Measurements from ENCODE around the gene CPA4. TPM values are rescaled to one million over a fixed set of nuclear protein-coding genes. Genes with fewer than 3 reads are reported as not detected.

The CPA4 gene
- total RNA-seq, 1 experiment from 2014 or later: 3.1 TPM

DNA sequence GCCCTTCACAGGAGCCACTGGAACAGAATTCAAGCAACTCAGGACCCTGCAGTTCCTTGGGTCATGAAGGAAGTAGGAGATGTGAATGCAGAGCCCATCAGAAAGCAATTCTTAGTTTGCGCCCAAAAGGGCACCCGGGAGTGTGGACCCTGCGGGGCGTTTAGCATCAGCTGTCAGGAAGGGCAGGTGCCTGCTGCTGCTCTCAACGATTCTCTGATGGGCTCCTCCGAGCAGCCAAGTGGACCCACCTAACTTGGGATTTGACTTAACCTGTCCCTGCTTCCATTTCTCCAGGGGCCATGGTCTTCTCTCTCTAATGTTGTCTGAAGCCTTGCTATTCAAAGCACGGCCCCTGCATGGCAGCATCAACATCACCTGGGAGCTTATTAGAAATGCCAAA lies 68.7 kb downstream of the CPA4 start:
- intact Hi-C loops (cut with micrococcal nuclease; ENCODE audit: unreplicated experiment): no loop called here
- in situ Hi-C loops (cut with HindIII; ENCODE audit: low pct_unique_long_range_greater_than_20kb, low sequenced_read_pairs): no loop called here
- BruUV-seq (replicated peaks): no TSS peak
- H3K27ac ChIP-seq (ENCODE audit: low read length): no peak overlapping the region
- ChIA-PET CTCF (no interaction called here), POLR2A (no interaction called here)
- no peak for TF ChIP-seq REST (IDR thresholded peaks at IDR 0.05; ENCODE audit: insufficient read depth in 1 of 2, low read depth in 2 of 2, low read length in 1 of 2)
- TF ChIP-seq TCF7L2 (IDR thresholded peaks at IDR 0.05; ENCODE audit: low read depth, low read length): no peak
- TF ChIP-seq, protein P1, sequence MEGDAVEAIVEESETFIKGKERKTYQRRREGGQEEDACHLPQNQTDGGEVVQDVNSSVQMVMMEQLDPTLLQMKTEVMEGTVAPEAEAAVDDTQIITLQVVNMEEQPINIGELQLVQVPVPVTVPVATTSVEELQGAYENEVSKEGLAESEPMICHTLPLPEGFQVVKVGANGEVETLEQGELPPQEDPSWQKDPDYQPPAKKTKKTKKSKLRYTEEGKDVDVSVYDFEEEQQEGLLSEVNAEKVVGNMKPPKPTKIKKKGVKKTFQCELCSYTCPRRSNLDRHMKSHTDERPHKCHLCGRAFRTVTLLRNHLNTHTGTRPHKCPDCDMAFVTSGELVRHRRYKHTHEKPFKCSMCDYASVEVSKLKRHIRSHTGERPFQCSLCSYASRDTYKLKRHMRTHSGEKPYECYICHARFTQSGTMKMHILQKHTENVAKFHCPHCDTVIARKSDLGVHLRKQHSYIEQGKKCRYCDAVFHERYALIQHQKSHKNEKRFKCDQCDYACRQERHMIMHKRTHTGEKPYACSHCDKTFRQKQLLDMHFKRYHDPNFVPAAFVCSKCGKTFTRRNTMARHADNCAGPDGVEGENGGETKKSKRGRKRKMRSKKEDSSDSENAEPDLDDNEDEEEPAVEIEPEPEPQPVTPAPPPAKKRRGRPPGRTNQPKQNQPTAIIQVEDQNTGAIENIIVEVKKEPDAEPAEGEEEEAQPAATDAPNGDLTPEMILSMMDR (IDR thresholded peaks at IDR 0.05): no peak
- TF ChIP-seq SIN3A (IDR thresholded peaks at IDR 0.05; ENCODE audit: borderline replicate concordance, insufficient read depth, low read depth, low read length): no peak
- TF ChIP-seq POLR2AphosphoS5 (IDR thresholded peaks at IDR 0.05; ENCODE audit: low read depth, low read length): no peak
- H3K4me3 ChIP-seq (ENCODE audit: low read depth in 2 of 2, low read length in 2 of 2): no peak overlapping the region
- H3K27me3 ChIP-seq (ENCODE audit: control insufficient read depth, insufficient read depth, low read length): no peaks in the 10 kb centered on the region
- DNase-seq (ENCODE audit: low read depth, low spot score) (no peak), ATAC-seq (no peak)
- H3K36me3 ChIP-seq (ENCODE audit: control insufficient read depth, insufficient read depth, low read length): no peaks in the 10 kb centered on the region
- H3K4me1 ChIP-seq (ENCODE audit: control insufficient read depth, insufficient read depth, low read length): peaks cover 5% of the 10 kb centered on the region
- H3K9me3 ChIP-seq (ENCODE audit: control insufficient read depth, insufficient read depth, low read depth, low read length): peaks cover 10% of the 10 kb centered on the region; the same call in 1 of the 2 replicates

GRCh38 chr7:130362251-130362816 lies 69.4 kb downstream of the CPA4 start:
- no peaks in the 10 kb centered on the region for H3K36me3 ChIP-seq (ENCODE audit: control insufficient read depth, insufficient read depth, low read length)
- in situ Hi-C loops (cut with HindIII; ENCODE audit: low pct_unique_long_range_greater_than_20kb, low sequenced_read_pairs): no loop called here
- H3K27me3 ChIP-seq (ENCODE audit: control insufficient read depth, insufficient read depth, low read length): no peaks in the 10 kb centered on the region
- H3K4me1 ChIP-seq (ENCODE audit: control insufficient read depth, insufficient read depth, low read length): no peaks in the 10 kb centered on the region; the same call in 1 of the 2 replicates
- H3K4me3 ChIP-seq (ENCODE audit: low read depth in 2 of 2, low read length in 2 of 2): no peak overlapping the region
- no peak overlapping the region for H3K27ac ChIP-seq (ENCODE audit: low read length)
- DNase-seq (ENCODE audit: low read depth, low spot score): no peak
- TF ChIP-seq POLR2AphosphoS5 (IDR thresholded peaks at IDR 0.05; ENCODE audit: low read depth, low read length): no peak
- no peak for TF ChIP-seq SIN3A (IDR thresholded peaks at IDR 0.05; ENCODE audit: borderline replicate concordance, insufficient read depth, low read depth, low read length)
- TF ChIP-seq TCF7L2 (IDR thresholded peaks at IDR 0.05; ENCODE audit: low read depth, low read length): no peak
- TF ChIP-seq REST (IDR thresholded peaks at IDR 0.05; ENCODE audit: insufficient read depth in 1 of 2, low read depth in 2 of 2, low read length in 1 of 2): no peak
- TF ChIP-seq, protein P1 (IDR thresholded peaks at IDR 0.05): no peak
- intact Hi-C loops (cut with micrococcal nuclease; ENCODE audit: unreplicated experiment): no loop called here
- CTCF ChIA-PET: no interaction called here
- H3K9me3 ChIP-seq (ENCODE audit: control insufficient read depth, insufficient read depth, low read depth, low read length): peaks cover 10% of the 10 kb centered on the region; the same call in 1 of the 2 replicates
- BruUV-seq (replicated peaks): no TSS peak
- POLR2A ChIA-PET: no interaction called here
- ATAC-seq: no peak
